Calu3 (cell line): ENCODE data around the gene CRTC2. TPM values are rescaled to one million over a fixed set of nuclear protein-coding genes. Genes with fewer than 3 reads are reported as not detected.
"Not testable (repeated sequence)": the region's sequence is repeated elsewhere in the genome, so short reads cannot be mapped to it uniquely, and the experiment has no call there.

Experiments
- Bru-seq: library from RNA; stranded (reverse); fragments of 400-500 nt; gene quantifications from one replicate; lab custom pipeline; 2021; lab: Mats Ljungman, UMichigan
- BruChase-seq, 2 experiments: library from RNA; stranded (reverse); fragments of 400-500 nt; gene quantifications; one replicate each; lab custom pipeline; 2021; lab: Mats Ljungman, UMichigan
- BruUV-seq: library from RNA; stranded (reverse); fragments of 400-500 nt; replicated peaks from 2 replicates; lab custom pipeline; 2021; lab: Mats Ljungman, UMichigan
- CTCF ChIA-PET: fragments of 300-600 bp; sonication (Branson Sonifier 250); formaldehyde crosslinking; loops from one replicate; lab custom pipeline; 2022; ENCODE audit warnings: antibody characterized with exemption; lab: Charles Lee
- DNase-seq: peaks from one replicate; pipeline ENCODE4 v3.0.0; 2022
- H3K27ac Mint-ChIP-seq: one replicate; pipeline ENCODE4 v1.8.0; 2022; ENCODE audit warnings: mixed read lengths; ENCODE audit not compliant: unreplicated experiment
- H3K27me3 Mint-ChIP-seq: one replicate; pipeline ENCODE4 v1.8.0; 2022; ENCODE audit warnings: mixed read lengths; ENCODE audit not compliant: unreplicated experiment
- H3K36me3 Mint-ChIP-seq: one replicate; pipeline ENCODE4 v1.8.0; 2022; ENCODE audit warnings: mild to moderate bottlenecking, moderate library complexity, mixed read lengths; ENCODE audit not compliant: insufficient read depth, unreplicated experiment
- H3K4me1 Mint-ChIP-seq: one replicate; pipeline ENCODE4 v1.8.0; 2022; ENCODE audit warnings: mild to moderate bottlenecking, low read depth, mixed read lengths; ENCODE audit not compliant: unreplicated experiment
- H3K4me3 Mint-ChIP-seq: one replicate; pipeline ENCODE4 v1.8.0; 2022; ENCODE audit warnings: mild to moderate bottlenecking, low read depth, moderate library complexity, mixed read lengths; ENCODE audit not compliant: unreplicated experiment
- H3K9me3 Mint-ChIP-seq: one replicate; pipeline ENCODE4 v1.8.0; 2022; ENCODE audit warnings: low read depth, mixed read lengths; ENCODE audit not compliant: unreplicated experiment
- intact Hi-C: fragments of 100-400 bp; cut with micrococcal nuclease; formaldehyde crosslinking; loops from one replicate; pipeline ENCODE4 v1.10.0; 2022; ENCODE audit not compliant: unreplicated experiment
- long read RNA-seq: library from polyadenylated mRNA; stranded (forward); transcript quantifications from one replicate; pipeline ENCODE4 v2.0.0, GENCODE V29; 2022
- total RNA-seq: library from RNA; stranded (reverse); gene quantifications from 2 replicates; pipeline ENCODE4 v1.2.3, GENCODE V29; 2022
- TF ChIP-seq, protein P1 (sequence below): fragments of 200-600 bp; IDR thresholded peaks from one replicate; pipeline ENCODE4 v1.8.0; 2022; ENCODE audit warnings: antibody characterized with exemption; ENCODE audit not compliant: unreplicated experiment

Gene CRTC2, protein sequence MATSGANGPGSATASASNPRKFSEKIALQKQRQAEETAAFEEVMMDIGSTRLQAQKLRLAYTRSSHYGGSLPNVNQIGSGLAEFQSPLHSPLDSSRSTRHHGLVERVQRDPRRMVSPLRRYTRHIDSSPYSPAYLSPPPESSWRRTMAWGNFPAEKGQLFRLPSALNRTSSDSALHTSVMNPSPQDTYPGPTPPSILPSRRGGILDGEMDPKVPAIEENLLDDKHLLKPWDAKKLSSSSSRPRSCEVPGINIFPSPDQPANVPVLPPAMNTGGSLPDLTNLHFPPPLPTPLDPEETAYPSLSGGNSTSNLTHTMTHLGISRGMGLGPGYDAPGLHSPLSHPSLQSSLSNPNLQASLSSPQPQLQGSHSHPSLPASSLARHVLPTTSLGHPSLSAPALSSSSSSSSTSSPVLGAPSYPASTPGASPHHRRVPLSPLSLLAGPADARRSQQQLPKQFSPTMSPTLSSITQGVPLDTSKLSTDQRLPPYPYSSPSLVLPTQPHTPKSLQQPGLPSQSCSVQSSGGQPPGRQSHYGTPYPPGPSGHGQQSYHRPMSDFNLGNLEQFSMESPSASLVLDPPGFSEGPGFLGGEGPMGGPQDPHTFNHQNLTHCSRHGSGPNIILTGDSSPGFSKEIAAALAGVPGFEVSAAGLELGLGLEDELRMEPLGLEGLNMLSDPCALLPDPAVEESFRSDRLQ
- total RNA-seq (39.5 and 52.1 TPM in 2 replicates), Bru-seq, nascent RNA (percentile 69 among the genes with signal in this experiment), BruChase-seq, experiment 1, labeled RNA remaining after a 6-hour chase (percentile 84 among the genes with signal in this experiment), BruChase-seq, experiment 2, labeled RNA remaining after a 2-hour chase (percentile 84 among the genes with signal in this experiment)
- long read RNA-seq, partial matches to known transcripts = 26 of 36 reads
- long read RNA-seq, other reads (novel, unspliced or antisense) = 7 of 36 reads

DNA sequence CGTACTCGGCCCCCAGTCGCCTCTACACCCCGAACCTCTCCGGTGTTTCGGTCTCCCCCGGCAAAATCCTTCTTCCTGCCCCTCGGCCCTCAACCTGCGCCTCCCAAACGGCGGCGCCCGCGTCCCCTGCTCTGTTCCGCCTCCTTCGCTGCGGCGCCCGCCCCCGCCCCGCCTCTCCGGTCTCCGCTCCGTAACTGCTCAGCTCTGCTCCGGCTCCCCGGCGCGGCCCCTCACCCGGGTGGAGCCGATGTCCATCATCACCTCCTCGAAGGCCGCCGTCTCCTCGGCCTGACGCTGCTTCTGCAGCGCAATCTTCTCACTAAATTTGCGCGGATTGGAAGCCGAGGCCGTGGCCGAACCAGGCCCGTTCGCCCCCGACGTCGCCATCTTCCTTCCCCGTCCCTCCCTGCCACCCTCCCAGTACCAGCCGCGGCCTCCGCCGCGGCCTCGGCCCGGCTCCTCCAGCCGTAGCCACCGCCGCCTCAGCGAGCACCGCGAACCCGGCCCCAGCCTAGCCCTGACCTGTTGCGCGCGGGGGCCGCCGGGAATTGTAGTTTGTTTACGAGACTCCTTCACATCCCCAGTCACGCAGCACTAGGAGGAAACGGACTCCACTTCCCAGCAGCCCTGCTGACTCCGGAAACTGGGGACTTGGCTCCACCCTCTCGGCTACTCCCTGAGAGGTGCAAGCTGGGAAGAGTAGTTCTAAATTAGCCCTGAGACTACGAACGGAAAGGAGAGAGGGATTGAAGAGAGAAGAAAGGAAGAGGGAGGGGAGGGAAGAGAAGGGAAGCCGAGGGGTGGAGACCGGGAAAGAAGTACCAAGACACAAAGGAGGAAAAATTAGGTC, at the start of gene CRTC2:
Gene CRTC2 (minus strand): TSS at position 502 of the 850 bp plus-strand sequence. CDS start 115 bp downstream, at position 387.
- Mint-ChIP-seq H3K27ac (peak within 1 kb of the TSS; percentile 39), H3K4me1 (peaks cover 29% of the 10 kb centered on the region), H3K9me3 (no peaks in the 10 kb centered on the region), H3K27me3 (no peaks in the 10 kb centered on the region), H3K36me3 (peaks cover 44% of the 10 kb centered on the region), H3K4me3 (peak within 1 kb of the TSS; percentile 90)
- no TSS peak for BruUV-seq
- intact Hi-C loops = no loop called here
- TF ChIP-seq, protein P1, sequence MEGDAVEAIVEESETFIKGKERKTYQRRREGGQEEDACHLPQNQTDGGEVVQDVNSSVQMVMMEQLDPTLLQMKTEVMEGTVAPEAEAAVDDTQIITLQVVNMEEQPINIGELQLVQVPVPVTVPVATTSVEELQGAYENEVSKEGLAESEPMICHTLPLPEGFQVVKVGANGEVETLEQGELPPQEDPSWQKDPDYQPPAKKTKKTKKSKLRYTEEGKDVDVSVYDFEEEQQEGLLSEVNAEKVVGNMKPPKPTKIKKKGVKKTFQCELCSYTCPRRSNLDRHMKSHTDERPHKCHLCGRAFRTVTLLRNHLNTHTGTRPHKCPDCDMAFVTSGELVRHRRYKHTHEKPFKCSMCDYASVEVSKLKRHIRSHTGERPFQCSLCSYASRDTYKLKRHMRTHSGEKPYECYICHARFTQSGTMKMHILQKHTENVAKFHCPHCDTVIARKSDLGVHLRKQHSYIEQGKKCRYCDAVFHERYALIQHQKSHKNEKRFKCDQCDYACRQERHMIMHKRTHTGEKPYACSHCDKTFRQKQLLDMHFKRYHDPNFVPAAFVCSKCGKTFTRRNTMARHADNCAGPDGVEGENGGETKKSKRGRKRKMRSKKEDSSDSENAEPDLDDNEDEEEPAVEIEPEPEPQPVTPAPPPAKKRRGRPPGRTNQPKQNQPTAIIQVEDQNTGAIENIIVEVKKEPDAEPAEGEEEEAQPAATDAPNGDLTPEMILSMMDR = no peak
- CTCF ChIA-PET = interaction anchor here (0.6 to 3.2 kb wide), 7 partner anchors 9 to 1960 kb away, joined by 3 to 16 read pairs (median 3); partner anchors contain the start of genes CREB3L4, DENND4B and JTB
- DNase-seq = peak; percentile 99

DNA sequence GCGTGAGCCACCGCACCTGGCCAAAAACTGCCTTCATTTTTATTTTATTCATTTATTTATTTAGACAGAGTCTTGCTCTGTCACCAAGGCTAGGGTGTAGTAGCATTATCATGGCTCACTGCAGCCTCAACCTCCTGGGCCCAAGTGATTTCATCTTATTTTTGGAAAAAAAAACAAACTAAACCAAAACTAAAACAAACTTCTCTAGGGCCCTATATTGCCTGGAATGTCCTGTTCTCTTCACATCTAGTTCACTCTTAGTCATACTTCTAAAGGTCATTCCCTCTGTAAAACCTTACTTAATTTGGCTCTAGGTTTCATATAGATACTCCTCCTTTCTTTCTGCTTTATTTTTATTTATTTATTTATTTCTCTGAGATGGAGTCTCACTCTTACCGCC, 47.7 kb upstream of the CRTC2 start:
- TF ChIP-seq, protein P1 = no peak
- H3K4me1 Mint-ChIP-seq = peaks cover 11% of the 10 kb centered on the region
- no peaks in the 10 kb centered on the region for H3K9me3 Mint-ChIP-seq
- no peaks in the 10 kb centered on the region for H3K36me3 Mint-ChIP-seq
- H3K4me3 Mint-ChIP-seq = no peak overlapping the region
- intact Hi-C loops = loop anchor here (10.0 kb wide), 1 partner anchor 89 kb away; no protein-coding TSS in a partner anchor
- H3K27me3 Mint-ChIP-seq = no peaks in the 10 kb centered on the region
- CTCF ChIA-PET = no interaction called here
- no peak for DNase-seq
- H3K27ac Mint-ChIP-seq = no peak overlapping the region
- BruUV-seq = no TSS peak

DNA sequence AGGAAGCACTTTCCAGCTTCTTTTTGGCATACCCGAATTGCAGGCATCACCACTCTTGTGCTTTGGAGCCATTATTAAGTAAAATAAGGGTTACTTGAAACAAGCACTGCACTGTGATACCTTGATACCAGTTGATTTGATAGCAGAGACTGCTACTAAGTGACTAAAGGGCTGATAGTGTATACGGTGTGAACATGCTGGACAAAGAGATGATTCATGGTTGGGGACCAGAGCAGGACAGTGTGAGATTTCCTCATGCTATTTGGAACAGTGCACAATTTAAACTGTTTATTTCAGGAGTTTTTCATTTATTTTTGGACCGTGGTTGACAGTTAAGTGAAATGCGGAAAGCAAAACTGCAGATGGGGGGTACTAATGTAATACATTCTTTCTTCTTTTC, 42.0 kb upstream of the CRTC2 start:
- TF ChIP-seq, protein P1 = no peak
- no TSS peak for BruUV-seq
- no peak for DNase-seq
- H3K4me3 Mint-ChIP-seq = peak overlapping the region; percentile 42
- CTCF ChIA-PET = interaction anchor here (0.8 to 1.6 kb wide), 2 partner anchors 10 to 155 kb away, joined by 4 to 7 read pairs; partner anchors contain the start of gene RPS27
- no peaks in the 10 kb centered on the region for H3K9me3 Mint-ChIP-seq
- H3K27ac Mint-ChIP-seq = peak overlapping the region; percentile 48
- no peaks in the 10 kb centered on the region for H3K27me3 Mint-ChIP-seq
- intact Hi-C loops = loop anchor here (10.0 kb wide), 1 partner anchor 94 kb away; no protein-coding TSS in a partner anchor
- peaks cover 17% of the 10 kb centered on the region for H3K36me3 Mint-ChIP-seq
- peaks cover 23% of the 10 kb centered on the region for H3K4me1 Mint-ChIP-seq

DNA sequence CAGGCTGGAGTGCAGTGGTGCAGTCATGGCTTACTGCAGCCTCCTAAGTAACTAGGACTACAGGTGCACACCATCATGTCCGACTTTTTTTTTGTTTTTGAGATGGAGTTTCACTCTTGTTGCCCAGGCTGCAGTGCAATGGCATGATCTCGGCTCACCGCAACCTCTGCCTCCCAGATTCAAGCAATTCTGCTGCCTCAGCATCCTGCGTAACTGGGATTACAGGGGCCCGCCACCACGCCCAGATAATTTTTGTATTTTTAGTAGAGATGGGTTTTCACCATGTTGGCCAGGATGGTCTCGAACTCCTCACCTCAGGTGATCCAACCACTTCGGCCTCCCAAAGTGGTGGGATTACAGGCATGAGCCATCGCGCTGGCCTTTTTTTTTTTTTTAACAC, 38.5 kb upstream of the CRTC2 start:
- DNase-seq, intact Hi-C loops, BruUV-seq: not testable (repeated sequence)

More for the DNA sequence above, 38.5 kb upstream of the CRTC2 start:
- not testable (repeated sequence) for H3K9me3 Mint-ChIP-seq, H3K27me3 Mint-ChIP-seq, H3K27ac Mint-ChIP-seq, H3K4me3 Mint-ChIP-seq
- CTCF ChIA-PET = interaction anchor here (0.6 kb wide), 1 partner anchor 1726 kb away, joined by 3 read pairs; no protein-coding TSS in a partner anchor
- Mint-ChIP-seq H3K36me3 (peaks cover 52% of the 10 kb centered on the region), H3K4me1 (peaks cover 34% of the 10 kb centered on the region)
